K562 (cell line): Measurements from ENCODE around the gene FIGNL1. TPM values are rescaled to one million over a fixed set of nuclear protein-coding genes. Genes with fewer than 3 reads are reported as not detected.
A peak's percentile ranks its signal among the peaks of the same experiment; 100 is the strongest.

Experiments
- ATAC-seq: fragments of 200-7000 bp; cut with Tn5 transposase; 3 replicates; pipeline ENCODE4 v1.9.1; 2020; ENCODE audit warnings: moderate library complexity
- BruUV-seq: library from RNA; stranded (reverse); fragments of 400-500 nt; replicated peaks from 2 replicates; lab custom pipeline; 2021; lab: Mats Ljungman, UMichigan
- CTCF ChIA-PET: fragments of 300-600 bp; formaldehyde crosslinking; extraction: SDS; loops from one replicate; lab custom pipeline; 2021; ENCODE audit warnings: low intra/inter-chr PET ratio; lab: Yijun Ruan, JAX
- POLR2A ChIA-PET: fragments of 300-600, 350-650 bp; sonication (Branson Sonifier 250); formaldehyde crosslinking; extraction: SDS; loops from one replicate; lab custom pipeline; 2021; ENCODE audit warnings: antibody characterized with exemption, inconsistent platforms; lab: Yijun Ruan, JAX
- DNase-seq, 4 experiments: peaks; one replicate each; pipeline versions ENCODE4 v3.0.0 to v3.0.0-alpha.2; 2011 to 2018; ENCODE audit warnings: low spot score in 3 of 4, mixed read lengths in 3 of 4; ENCODE audit errors: extremely low read depth in 1 of 4
- FAIRE-seq: peaks from 2 replicates; lab custom pipeline; 2011; peaks lifted over from hg19 to GRCh38; lab: Jason Lieb, UNC
- H2AFZ ChIP-seq: 2 replicates; pipeline ENCODE4 v1.6.0; 2011; ENCODE audit warnings: low read depth, low read length, control low read depth, inconsistent platforms
- H3K27ac ChIP-seq: fragments of 200-600 bp; 3 replicates; pipeline ENCODE4 v1.8.0; 2011; ENCODE audit warnings: low read depth, mild to moderate bottlenecking, control low read depth, inconsistent platforms, low read length, moderate library complexity, mixed read lengths; ENCODE audit errors: extremely low read depth
- H3K27me3 ChIP-seq, 2 experiments: fragments of 300-600 bp in 1 of 2; 2 replicates in 1 of 2; 3 replicates in 1 of 2; pipeline versions ENCODE4 v1.6.0 to v1.8.0; 2011; ENCODE audit warnings: inconsistent platforms in 2 of 2, low read length in 2 of 2, mild to moderate bottlenecking in 1 of 2, mixed read lengths in 1 of 2, moderate library complexity in 1 of 2; ENCODE audit not compliant: control insufficient read depth in 2 of 2, insufficient read depth in 2 of 2
- H3K36me3 ChIP-seq: fragments of 300-600 bp; 3 replicates; pipeline ENCODE4 v1.8.0; 2011; ENCODE audit warnings: mild to moderate bottlenecking, low read length, inconsistent platforms; ENCODE audit not compliant: control insufficient read depth, insufficient read depth
- H3K4me1 ChIP-seq, 2 experiments: fragments of 200-600 bp in 1 of 2; replicated peaks in 1 of 2; 2 replicates in 1 of 2; 3 replicates in 1 of 2; pipeline versions ENCODE4 v1.5.1 to v1.8.0; 2011; ENCODE audit warnings: inconsistent platforms in 2 of 2, low read length in 2 of 2, mild to moderate bottlenecking in 1 of 2, mixed read lengths in 1 of 2, moderate library complexity in 1 of 2; ENCODE audit not compliant: control insufficient read depth in 2 of 2, insufficient read depth in 2 of 2
- H3K4me2 ChIP-seq: 2 replicates; pipeline ENCODE4 v1.6.1; 2011; ENCODE audit warnings: low read length, control low read depth, inconsistent platforms, mixed read lengths; ENCODE audit not compliant: insufficient read depth
- H3K4me3 ChIP-seq: fragments of 200-600 bp; sonication (generic), shearing (Covaris generic); 2 replicates; pipeline ENCODE4 v1.5.1; 2016; ENCODE audit warnings: control low read depth, inconsistent platforms
- H3K79me2 ChIP-seq: fragments of 200-600 bp; 3 replicates; pipeline ENCODE4 v1.8.0; 2011; ENCODE audit warnings: low read length, inconsistent platforms; ENCODE audit not compliant: control insufficient read depth, insufficient read depth
- H3K9ac ChIP-seq, 2 experiments: 2 replicates each; pipeline versions ENCODE4 v1.6.0 to v1.6.1; 2011; ENCODE audit warnings: low read depth in 2 of 2, low read length in 2 of 2, control low read depth in 1 of 2, inconsistent platforms in 1 of 2, mild to moderate bottlenecking in 1 of 2, mixed read lengths in 1 of 2; ENCODE audit not compliant: insufficient read depth in 1 of 2
- H3K9me1 ChIP-seq: one replicate; pipeline ENCODE4 v1.6.0; 2011; ENCODE audit warnings: inconsistent platforms, mild to moderate bottlenecking, low read length, moderate library complexity; ENCODE audit not compliant: control insufficient read depth, insufficient read depth
- H3K9me3 ChIP-seq: replicated peaks from 2 replicates; pipeline ENCODE4 v1.5.1; 2011; ENCODE audit warnings: low read depth, low read length, inconsistent platforms; ENCODE audit not compliant: control insufficient read depth, insufficient read depth
- H4K20me1 ChIP-seq: replicated peaks from 2 replicates; pipeline ENCODE4 v1.6.1; 2011; ENCODE audit warnings: low read length, inconsistent platforms, mixed read lengths; ENCODE audit not compliant: control insufficient read depth, insufficient read depth
- SIN3A ChIP-seq, 2 experiments: fragments of 150-350 bp in 1 of 2; IDR thresholded peaks; 2 replicates each; pipeline ENCODE4 v1.6.1; 2011 to 2016; ENCODE audit warnings: borderline replicate concordance in 2 of 2, low read depth in 2 of 2, low read length in 2 of 2, mild to moderate bottlenecking in 2 of 2, moderate library complexity in 2 of 2; ENCODE audit not compliant: control insufficient read depth in 1 of 2
- TGIF2 ChIP-seq: sonication (generic); formaldehyde crosslinking; IDR thresholded peaks from 2 replicates; pipeline ENCODE4 v1.8.1; 2022; ENCODE audit warnings: mild to moderate bottlenecking, missing genetic modification reagents, moderate library complexity
- THRAP3 ChIP-seq: fragments of 450-650 bp; IDR thresholded peaks from 2 replicates; pipeline ENCODE4 v1.6.1; 2016; ENCODE audit warnings: mild to moderate bottlenecking, inconsistent platforms, borderline replicate concordance
- ZFP91 ChIP-seq: sonication (generic); formaldehyde crosslinking; IDR thresholded peaks from 2 replicates; pipeline ENCODE4 v1.8.0; 2022; ENCODE audit warnings: mild to moderate bottlenecking, missing genetic modification reagents
- ZNF445 ChIP-seq: fragments of 250-450 bp; sonication (Bioruptor Pico); IDR thresholded peaks from 2 replicates; pipeline ENCODE4 v1.4.0; 2020; ENCODE audit warnings: low read depth, mild to moderate bottlenecking, moderate library complexity
- ZNF699 ChIP-seq: fragments of 250-450 bp; sonication (Bioruptor Pico); IDR thresholded peaks from 2 replicates; pipeline ENCODE4 v1.8.0; 2021; ENCODE audit warnings: mild to moderate bottlenecking, moderate library complexity; ENCODE audit not compliant: insufficient replicate concordance
- ZNF75A ChIP-seq: fragments of 450-650 bp; formaldehyde crosslinking; IDR thresholded peaks from 2 replicates; pipeline ENCODE4 v1.4.0; 2020; ENCODE audit warnings: mild to moderate bottlenecking
- WGBS: fragments of 100-300 bp; shearing (Covaris generic); methylation state at CpG from one replicate; pipeline ENCODE4 v1.1.6; 2016; ENCODE audit warnings: low coverage, mixed read lengths; ENCODE audit not compliant: insufficient coverage; ENCODE audit errors: missing lambda C conversion rate; 5-methylcytosine and 5-hydroxymethylcytosine counted together
- in situ Hi-C: fragments of 300-500 bp; cut with MboI; formaldehyde crosslinking; loops from 4 replicates; pipeline ENCODE4 v1.15.0; 2018; ENCODE audit warnings: inconsistent platforms, mixed read lengths
- intact Hi-C: fragments of 100-400 bp; cut with micrococcal nuclease; formaldehyde crosslinking; loops from 2 replicates; pipeline ENCODE4 v1.14.2; 2022
- polyA plus RNA-seq, 8 experiments: library from polyadenylated mRNA; depleted of rRNA in 4 of 8; stranded (reverse) in 5 of 8; unstranded in 3 of 8; fragments of >200 nt; fragmentation: Nextera tagmentation in 2 of 8; fragmentation: Illumina TruSeq in 1 of 8; extraction: Ambion mirVana in 2 of 8; extraction: Trizol in 1 of 8; gene quantifications; 2 replicates each; pipeline versions ENCODE4 v1.2.1 to v1.2.3, GENCODE V29; 2011 to 2014; ENCODE audit warnings: inconsistent platforms in 1 of 8, missing spikeins in 1 of 8
- total RNA-seq, 7 experiments: library from RNA; depleted of rRNA in 6 of 7; stranded (reverse); fragments of >200 nt in 6 of 7; fragmentation: Illumina TruSeq in 2 of 7; extraction: Trizol in 2 of 7; gene quantifications; 2 replicates each; pipeline versions ENCODE4 v1.2.1 to v1.2.3, GENCODE V29; 2011 to 2021; ENCODE audit warnings: low replicate concordance in 1 of 7

FIGNL1 gene
- total and polyA plus RNA-seq, 9 of the 15 experiments (the other 6 are each of a cell fraction or from before 2014, with no cell fraction given): 15.5 to 48.3 (median 27.6) TPM

DNA sequence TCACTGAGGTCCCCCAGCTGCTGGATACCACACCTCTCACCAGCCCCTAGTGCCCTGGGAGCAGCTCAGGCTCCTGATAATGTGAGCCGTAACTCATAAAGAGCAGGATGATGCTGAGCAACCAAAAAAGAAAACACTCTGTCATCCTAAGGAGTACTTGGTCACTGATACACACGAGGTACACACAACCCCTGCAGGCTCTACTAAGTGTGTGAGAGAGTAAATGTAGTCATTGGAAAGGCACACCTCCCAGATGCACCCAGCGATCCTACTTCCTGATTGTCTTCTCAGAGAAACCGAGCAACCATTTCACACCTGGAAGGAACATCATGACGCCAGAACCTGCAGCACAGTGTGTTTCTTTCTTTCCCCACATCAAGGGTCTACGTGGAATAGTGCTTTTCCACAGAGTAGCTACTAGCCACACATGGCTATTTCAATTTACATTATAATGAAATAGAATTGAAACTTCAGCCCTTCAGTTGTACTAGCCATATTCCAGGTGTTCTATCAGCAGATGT is 34.2 kb downstream of the FIGNL1 start:
- POLR2A ChIA-PET: interaction anchor here (0.7 kb wide), 1 partner anchor 181 kb away, joined by 3 read pairs; no protein-coding TSS in a partner anchor
- no peak overlapping the region for H3K27ac ChIP-seq
- no peak for FAIRE-seq
- CTCF ChIA-PET: no interaction called here
- 0 out of 2 replicates have a peak overlapping the region, but pooled peaks have one; percentile 0 for H3K4me2 ChIP-seq
- no peak for ATAC-seq
- in situ Hi-C loops: no loop called here
- no peak overlapping the region for H3K4me3 ChIP-seq
- intact Hi-C loops: loop anchor here (5.0 to 10.0 kb wide), 3 partner anchors 49 to 561 kb away; no protein-coding TSS in a partner anchor
- TF ChIP-seq ZNF445 (CRISPR knock-in tag) (no peak), ZNF75A (no peak), THRAP3 (no peak), SIN3A (IDR thresholded peaks at IDR 0.05; ENCODE audit: borderline replicate concordance in 2 of 2, control insufficient read depth in 1 of 2, low read depth in 2 of 2, low read length in 2 of 2) (no peak), ZFP91 (no peak), ZNF699 (CRISPR knock-in tag) (no peak), TGIF2 (CRISPR knock-in tag) (no peak)
- H3K27me3 ChIP-seq: no peaks in the 10 kb centered on the region
- H3K79me2 ChIP-seq: no peaks in the 10 kb centered on the region
- BruUV-seq: no TSS peak
- no peaks in the 10 kb centered on the region for H3K9me3 ChIP-seq
- 20% methylated on average over 6 of the region's 6 CpGs for WGBS
- no peak for DNase-seq
- H2AFZ ChIP-seq: peak overlapping the region; percentile 55; the same call in 1 of the 2 replicates
- no peaks in the 10 kb centered on the region for H3K36me3 ChIP-seq
- H4K20me1 ChIP-seq: no peaks in the 10 kb centered on the region
- H3K9me1 ChIP-seq: no peaks in the 10 kb centered on the region
- H3K4me1 ChIP-seq: peaks cover 0 to 2% of the 10 kb centered on the region in 2 experiments; a peak in 1 of 5 replicates
- no peak overlapping the region for H3K9ac ChIP-seq
